SK-MEL-5 (cell line): ENCODE results near the gene SLC25A44. TPM values are rescaled to one million over a fixed set of nuclear protein-coding genes. Genes with fewer than 3 reads are reported as not detected.

Experiments used
- DNase-seq: peaks from one replicate; pipeline ENCODE4 v3.0.0-alpha.2; 2016; ENCODE audit warnings: low read depth, low spot score
- in situ Hi-C: cut with HindIII; loops from 2 replicates; pipeline ENCODE4 v1.10.0; 2016; ENCODE audit warnings: low sequenced_read_pairs, high pct_unique_total_duplicates, low pct_unique_long_range_greater_than_20kb
- polyA plus RNA-seq, 2 experiments: library from polyadenylated mRNA; depleted of rRNA; stranded (reverse); fragments of >200 nt; gene quantifications; 2 replicates each; pipeline ENCODE4 v1.2.3, GENCODE V29; 2015
- total RNA-seq: library from RNA; depleted of rRNA; stranded (reverse); fragments of >200 nt; shearing (Covaris generic); gene quantifications from 2 replicates; pipeline ENCODE4 v1.2.3, GENCODE V29; 2014; rRNA removed

Gene SLC25A44, protein sequence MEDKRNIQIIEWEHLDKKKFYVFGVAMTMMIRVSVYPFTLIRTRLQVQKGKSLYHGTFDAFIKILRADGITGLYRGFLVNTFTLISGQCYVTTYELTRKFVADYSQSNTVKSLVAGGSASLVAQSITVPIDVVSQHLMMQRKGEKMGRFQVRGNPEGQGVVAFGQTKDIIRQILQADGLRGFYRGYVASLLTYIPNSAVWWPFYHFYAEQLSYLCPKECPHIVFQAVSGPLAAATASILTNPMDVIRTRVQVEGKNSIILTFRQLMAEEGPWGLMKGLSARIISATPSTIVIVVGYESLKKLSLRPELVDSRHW
- 26.0 and 26.6 TPM in 2 replicates for total RNA-seq
- polyA plus RNA-seq (2015; cell fraction: cytosol; rRNA removed) = 40.9 and 51.5 TPM in 2 replicates
- 31.6 and 44.1 TPM in 2 replicates for polyA plus RNA-seq (2015; cell fraction: nucleus; rRNA removed)

DNA sequence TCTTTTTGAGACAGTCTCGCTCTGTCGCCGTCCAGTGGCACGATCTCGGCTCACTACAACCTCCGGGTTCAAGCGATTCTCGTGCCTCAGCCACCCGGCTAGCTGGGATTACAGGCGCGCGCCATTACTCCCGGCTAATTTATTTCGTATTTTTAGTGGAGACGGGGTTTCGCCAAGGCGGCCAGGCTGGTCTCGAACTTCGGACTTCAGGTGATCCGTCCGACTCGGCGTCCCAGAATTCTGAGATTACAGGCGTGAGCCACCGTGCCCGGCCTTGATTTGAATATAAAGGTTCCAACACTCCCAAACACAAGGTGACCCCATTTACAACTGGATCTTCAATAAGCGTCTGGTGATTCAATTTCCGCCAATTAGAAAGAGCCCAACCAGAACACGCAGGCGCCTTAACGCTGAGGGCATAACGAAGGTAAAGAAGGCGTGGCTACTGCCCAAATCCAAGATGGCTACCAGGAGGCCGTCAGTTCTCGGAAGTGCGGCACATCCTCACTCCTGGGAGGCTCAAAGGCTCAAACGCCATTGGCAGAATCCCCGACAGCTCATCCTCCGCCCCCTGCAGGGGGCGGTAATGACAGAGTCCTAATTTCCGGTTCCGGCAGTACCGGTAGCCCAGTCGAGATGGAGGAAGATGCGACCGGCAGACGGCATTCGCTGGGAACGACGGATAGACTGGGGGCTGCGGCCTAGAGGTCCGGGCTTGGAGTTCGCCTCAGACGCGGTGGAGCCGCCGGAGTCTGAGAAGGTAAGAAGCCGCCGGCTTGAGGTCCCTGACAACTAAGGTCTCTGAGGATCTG lies at the start of gene SLC25A44:
TSS of gene SLC25A44 (plus strand) at position 617 of the 812 bp plus-strand sequence. CDS start 5,744 bp downstream, outside the sequence.
- peak; percentile 99 for DNase-seq
- in situ Hi-C loops = no loop called here

DNA sequence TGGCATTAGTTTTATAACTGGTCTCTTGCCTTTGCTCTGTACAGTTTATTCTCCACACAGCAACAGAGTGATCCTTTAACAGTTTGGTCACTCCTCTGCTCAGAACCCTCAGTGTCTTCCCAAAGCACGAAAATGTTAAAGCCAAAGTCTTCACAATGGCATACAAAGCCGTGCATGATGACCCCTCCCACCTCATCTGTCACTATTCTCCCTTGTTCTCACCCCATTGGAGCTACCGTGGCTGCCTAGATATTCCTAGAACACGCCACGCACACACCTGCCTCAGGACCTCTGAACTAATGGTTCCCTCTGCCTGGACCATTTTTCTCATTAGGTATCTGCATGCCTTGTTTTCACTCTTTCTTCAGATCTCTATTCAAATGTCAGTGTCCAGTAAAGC lies 49.2 kb upstream of the SLC25A44 start:
- in situ Hi-C loops = no loop called here
- DNase-seq = no peak

GRCh38 chr1:156145650-156146019 lies 48.3 kb upstream of the SLC25A44 start:
- in situ Hi-C loops = no loop called here
- no peak for DNase-seq

GRCh38 chr1:156146020-156146768 lies 47.7 kb upstream of the SLC25A44 start:
- peak; percentile 94 for DNase-seq
- in situ Hi-C loops = no loop called here

DNA sequence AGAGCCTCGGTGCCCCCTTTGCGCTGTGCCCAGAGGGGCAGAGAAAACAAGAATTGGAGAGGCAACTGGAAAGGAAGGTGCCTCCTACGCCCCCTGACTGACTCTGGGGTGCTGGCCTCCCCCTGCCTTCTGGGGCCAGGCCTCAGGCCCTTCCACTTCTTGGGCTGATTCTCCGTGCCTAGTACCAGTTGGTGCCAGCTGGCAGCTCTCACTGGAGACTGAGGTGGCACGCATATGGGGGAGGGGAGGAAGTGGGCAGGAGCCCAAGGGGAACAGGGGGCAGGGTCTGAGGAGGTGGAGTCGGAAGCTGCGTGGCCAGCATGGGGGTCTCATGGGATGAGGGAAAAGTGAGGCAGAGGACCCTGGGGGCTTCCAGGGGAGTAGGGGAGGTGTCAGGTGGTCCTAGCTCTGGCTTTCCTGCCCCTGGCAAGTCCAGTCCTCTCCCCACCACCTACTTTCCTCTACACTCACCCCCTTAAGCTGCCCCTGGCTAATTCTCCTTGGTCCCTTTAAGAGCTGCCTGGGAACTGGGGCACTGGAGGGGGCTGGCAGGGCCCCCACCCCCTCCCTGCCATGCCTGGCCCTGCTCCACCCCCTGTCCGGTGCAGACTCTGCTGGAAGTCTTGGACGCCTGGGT lies 47.0 kb upstream of the SLC25A44 start:
- in situ Hi-C loops = no loop called here
- no peak for DNase-seq

GRCh38 chr1:156148216-156148615 lies 45.7 kb upstream of the SLC25A44 start:
- in situ Hi-C loops = no loop called here
- DNase-seq = no peak

- in situ Hi-C loops = no loop called here
- no peak for DNase-seq
Measured at GRCh38 chr1:156149374-156150332, 44.3 kb upstream of the SLC25A44 start.

DNA sequence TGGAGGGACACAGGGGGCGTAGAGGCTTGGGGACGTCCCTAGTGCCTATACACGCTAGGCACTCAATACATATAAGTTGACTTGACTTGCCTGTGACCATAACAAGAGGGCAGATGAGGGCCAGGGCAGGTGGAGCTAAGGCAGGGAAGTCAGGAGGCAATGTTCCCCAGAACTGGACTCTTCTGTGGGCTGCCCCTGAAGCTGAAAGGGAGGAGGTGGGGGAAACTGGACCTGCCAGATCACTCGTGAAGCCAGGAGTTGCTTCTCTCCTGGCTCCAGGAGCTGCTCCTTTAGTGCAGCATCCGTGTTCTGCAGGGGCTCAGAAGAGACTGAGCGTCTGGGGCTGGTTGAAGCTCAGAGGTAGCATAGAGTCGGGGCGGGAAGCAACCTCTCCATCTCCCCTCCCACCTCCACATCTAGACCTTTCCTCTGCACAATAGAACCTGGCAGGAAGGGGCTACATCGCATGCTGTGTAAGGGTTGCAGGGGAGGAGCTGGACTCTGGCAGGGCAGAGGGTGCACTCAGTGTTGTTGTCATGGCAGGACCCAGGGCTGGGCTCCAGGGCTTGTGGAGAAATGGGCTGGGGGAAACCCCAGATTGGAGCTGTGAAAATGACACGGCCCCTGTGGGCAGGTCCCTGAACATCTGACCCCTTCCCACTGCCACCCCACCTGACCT lies 43.4 kb upstream of the SLC25A44 start:
- DNase-seq = no peak
- in situ Hi-C loops = no loop called here

DNA sequence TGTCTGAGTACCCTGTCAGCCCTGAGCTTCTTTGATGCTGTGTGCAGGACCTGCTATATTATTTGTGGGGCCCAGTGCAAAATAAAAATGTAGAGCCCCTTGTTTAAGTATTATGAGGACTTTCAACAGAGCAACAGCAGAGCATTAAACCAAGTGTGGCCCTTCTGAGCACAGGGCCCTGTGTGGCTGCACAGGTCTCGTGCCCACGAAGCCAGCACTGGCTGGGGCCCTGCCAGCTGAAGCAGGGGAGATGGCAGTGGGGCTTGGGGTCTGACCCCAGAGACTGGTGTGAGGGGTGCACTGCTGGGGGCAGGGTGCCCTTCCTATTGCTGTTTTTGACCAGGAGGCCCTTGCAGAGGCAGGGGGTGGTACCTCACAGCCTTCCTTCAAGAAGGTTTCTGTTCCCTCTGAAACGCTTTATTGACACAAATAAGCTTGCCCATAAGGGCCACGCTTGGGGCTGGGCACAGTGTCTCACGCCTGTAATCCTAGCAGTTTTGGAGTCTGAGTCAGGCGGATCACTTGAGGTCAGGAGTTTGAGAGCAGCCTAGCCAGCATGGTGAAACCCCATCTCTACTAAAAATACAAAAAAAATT lies 42.7 kb upstream of the SLC25A44 start:
- in situ Hi-C loops = no loop called here
- DNase-seq = no peak

DNA sequence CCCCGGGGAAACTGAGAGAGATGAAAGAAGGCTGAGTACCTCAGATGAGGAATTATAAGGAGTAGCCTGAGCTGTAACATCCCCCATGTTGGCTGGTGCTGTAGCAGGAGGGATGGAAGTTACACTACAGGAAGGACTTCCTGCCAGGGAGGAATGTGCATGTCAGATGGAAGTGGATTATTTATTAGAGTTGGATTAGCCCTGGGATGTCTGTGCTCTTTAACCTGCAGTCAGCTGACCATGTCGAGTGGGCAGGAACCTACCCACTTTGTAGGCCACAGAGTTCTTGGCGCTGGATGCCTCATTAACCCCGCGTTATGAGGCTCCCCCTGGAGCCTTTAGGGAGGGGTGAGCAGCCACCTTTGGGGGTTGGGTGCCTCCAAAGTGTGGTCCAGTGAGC lies 41.3 kb upstream of the SLC25A44 start:
- no peak for DNase-seq
- in situ Hi-C loops = no loop called here

- in situ Hi-C loops = no loop called here
- DNase-seq = no peak
Measured at GRCh38 chr1:156153362-156153761, 40.5 kb upstream of the SLC25A44 start, which contains the start of gene SEMA4A. Gene SEMA4A (plus strand): TSS chr1:156153585. CDS start chr1:156154579, 994 bp downstream.

DNA sequence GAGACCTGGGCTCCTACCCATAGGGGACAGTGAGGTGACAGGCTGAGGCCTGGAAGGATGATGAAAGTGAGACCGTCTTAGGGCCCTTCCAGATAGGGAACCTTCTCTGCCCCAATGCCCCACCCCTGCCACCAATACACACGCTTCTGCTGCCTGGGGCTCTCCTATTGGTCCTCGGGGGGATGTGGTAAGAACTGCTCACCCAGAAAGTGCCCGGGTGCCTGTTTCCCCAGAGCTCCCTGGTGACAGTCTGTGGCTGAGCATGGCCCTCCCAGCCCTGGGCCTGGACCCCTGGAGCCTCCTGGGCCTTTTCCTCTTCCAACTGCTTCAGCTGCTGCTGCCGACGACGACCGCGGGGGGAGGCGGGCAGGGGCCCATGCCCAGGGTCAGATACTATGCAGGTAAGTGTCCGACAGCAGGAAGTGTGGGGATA lies 39.6 kb upstream of the SLC25A44 start:
- in situ Hi-C loops = no loop called here
- DNase-seq = no peak

DNA sequence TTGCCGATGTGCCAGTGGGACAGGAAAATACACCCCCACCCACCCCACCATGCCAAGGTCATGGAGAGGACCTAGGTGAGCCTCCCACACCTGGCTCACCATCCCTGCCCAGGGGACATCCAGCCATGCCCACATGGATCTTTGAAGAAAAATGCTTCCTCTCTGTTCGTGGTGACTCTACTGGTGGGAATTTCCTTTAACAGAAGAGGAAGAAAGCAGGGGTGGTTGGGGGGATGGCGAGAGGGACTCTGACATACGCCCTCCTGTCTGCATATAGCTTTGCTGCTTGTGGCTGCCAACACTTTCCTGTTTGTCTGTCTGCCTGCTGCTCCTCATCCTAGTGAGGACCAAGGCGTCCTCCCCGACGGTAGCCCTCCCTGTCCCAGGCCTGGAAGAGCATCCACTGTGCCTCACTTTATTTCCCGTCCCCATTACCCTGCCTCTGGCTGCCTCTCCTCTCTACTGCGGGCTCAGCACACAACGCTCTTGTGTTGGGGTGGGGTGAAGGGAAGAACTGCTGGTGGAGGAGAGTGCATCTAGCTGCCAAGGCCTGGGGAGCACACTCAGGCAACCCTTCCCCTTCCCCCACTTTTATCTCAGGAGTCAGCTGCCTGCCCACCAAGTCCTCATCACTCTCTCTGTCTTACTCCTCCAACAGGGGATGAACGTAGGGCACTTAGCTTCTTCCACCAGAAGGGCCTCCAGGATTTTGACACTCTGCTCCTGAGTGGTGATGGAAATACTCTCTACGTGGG lies 38.0 kb upstream of the SLC25A44 start:
- DNase-seq = no peak
- in situ Hi-C loops = no loop called here

DNA sequence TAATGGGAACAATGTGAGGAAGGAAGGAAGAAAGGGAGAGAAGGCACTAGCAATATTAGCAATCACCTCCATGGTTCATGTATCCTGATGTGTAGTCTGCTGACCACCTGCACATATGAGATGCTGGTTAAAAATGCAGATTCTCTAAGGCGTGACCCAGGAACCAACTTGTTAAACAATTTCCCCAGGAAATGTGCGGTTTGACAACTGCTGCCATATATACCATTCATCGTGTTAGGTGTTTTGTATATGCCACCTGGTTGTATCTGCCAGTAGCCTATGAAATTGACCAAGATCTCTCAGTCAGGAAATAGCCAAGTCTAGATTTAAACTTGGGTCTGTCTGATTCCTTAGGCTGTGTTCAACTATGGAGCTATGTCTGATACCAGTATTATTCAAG lies 36.4 kb upstream of the SLC25A44 start:
- in situ Hi-C loops = no loop called here
- DNase-seq = no peak

- in situ Hi-C loops = no loop called here
Measured at GRCh38 chr1:156157966-156158365, 35.9 kb upstream of the SLC25A44 start.

More at GRCh38 chr1:156157966-156158365, 35.9 kb upstream of the SLC25A44 start:
- no peak for DNase-seq
